Suppressor macrophage (primary cell): ENCODE data around the gene MAFB.

Experiments used
- DNase-seq, 4 experiments: peaks; one replicate each; pipeline ENCODE4 v3.0.0-alpha.2; 2020 to 2022

MAFB gene

GRCh38 chr20:40681165-40681564, 7.9 kb downstream of the MAFB start:
- peak in 3 of 4 experiments; percentile 36 to 54 (median 41) for DNase-seq

GRCh38 chr20:40680161-40680959, 8.7 kb downstream of the MAFB start:
- DNase-seq: peak; percentile 30 to 74 (median 56)

- DNase-seq: no peak
Measured at GRCh38 chr20:40679184-40679583, 9.9 kb downstream of the MAFB start.

- no peak for DNase-seq
Measured at GRCh38 chr20:40678286-40678875, 10.7 kb downstream of the MAFB start.

- no peak for DNase-seq
Measured at GRCh38 chr20:40677343-40677924, 11.6 kb downstream of the MAFB start.

GRCh38 chr20:40676491-40677269, 12.4 kb downstream of the MAFB start:
- DNase-seq: peak; percentile 41 to 71 (median 60)

GRCh38 chr20:40675599-40676221, 13.3 kb downstream of the MAFB start:
- DNase-seq: peak; percentile 46 to 71 (median 66)

GRCh38 chr20:40673442-40673841, 15.6 kb downstream of the MAFB start:
- DNase-seq: no peak

- DNase-seq: no peak
Measured at GRCh38 chr20:40672095-40672494, 16.9 kb downstream of the MAFB start.

- DNase-seq: no peak
Measured at GRCh38 chr20:40670253-40670652, 18.8 kb downstream of the MAFB start.

GRCh38 chr20:40669692-40670091, 19.3 kb downstream of the MAFB start:
- no peak for DNase-seq

- no peak for DNase-seq
Measured at GRCh38 chr20:40668449-40669228, 20.4 kb downstream of the MAFB start.

GRCh38 chr20:40667503-40667902, 21.5 kb downstream of the MAFB start:
- no peak for DNase-seq

- DNase-seq: no peak
Measured at GRCh38 chr20:40666336-40666735, 22.7 kb downstream of the MAFB start.

GRCh38 chr20:40664891-40665290, 24.1 kb downstream of the MAFB start:
- no peak for DNase-seq

GRCh38 chr20:40663991-40664880, 24.8 kb downstream of the MAFB start:
- no peak for DNase-seq

GRCh38 chr20:40663304-40663790, 25.7 kb downstream of the MAFB start:
- no peak for DNase-seq

- DNase-seq: no peak
Measured at GRCh38 chr20:40659567-40659966, 29.5 kb downstream of the MAFB start.

GRCh38 chr20:40658509-40658908, 30.5 kb downstream of the MAFB start:
- no peak for DNase-seq

- no peak for DNase-seq
Measured at GRCh38 chr20:40657526-40657925, 31.5 kb downstream of the MAFB start.

GRCh38 chr20:40655451-40655850, 33.6 kb downstream of the MAFB start:
- DNase-seq: no peak
